Natural killer cell (primary cell): ENCODE results near the gene UBE3B. TPM values are rescaled to one million over a fixed set of nuclear protein-coding genes. Genes with fewer than 3 reads are reported as not detected.

ENCODE experiments used
- ATAC-seq, 3 donors: fragments of 150-1000 bp in 2 of 3; fragments of 200-7000 bp in 1 of 3; cut with Tn5 transposase; 1 replicate in 1 of 3; 2 replicates in 2 of 3; pipeline ENCODE4 v1.10.0; 2021; ENCODE audit warnings: mild to moderate bottlenecking in 2 of 3, moderate library complexity in 2 of 3
- DNase-seq, 2 donors: peaks; one replicate each; pipeline versions ENCODE4 v3.0.0 to v3.0.0-alpha.2; 2013 to 2021; ENCODE audit warnings: mixed read lengths in 1 of 2
- H3K27ac ChIP-seq: one replicate; pipeline ENCODE4 v1.5.1; 2013; ENCODE audit warnings: mild to moderate bottlenecking, low read length
- H3K27me3 ChIP-seq: one replicate; pipeline ENCODE4 v1.6.1; 2013; ENCODE audit warnings: low read length; ENCODE audit not compliant: control insufficient read depth, insufficient read depth
- H3K36me3 ChIP-seq: one replicate; pipeline ENCODE4 v1.6.1; 2013; ENCODE audit warnings: low read length; ENCODE audit not compliant: control insufficient read depth, insufficient read depth
- H3K4me1 ChIP-seq: one replicate; pipeline ENCODE4 v1.6.1; 2013; ENCODE audit warnings: low read length; ENCODE audit not compliant: control insufficient read depth, insufficient read depth
- H3K4me3 ChIP-seq: one replicate; pipeline ENCODE4 v1.5.1; 2013; ENCODE audit warnings: low read length
- H3K9me3 ChIP-seq: one replicate; pipeline ENCODE4 v1.6.1; 2013; ENCODE audit warnings: low read length; ENCODE audit not compliant: control insufficient read depth, insufficient read depth
- H3K27ac Mint-ChIP-seq, 2 donors: one replicate each; pipeline ENCODE4 v1.8.0; 2022; ENCODE audit warnings: mild to moderate bottlenecking in 2 of 2, mixed read lengths in 2 of 2, moderate library complexity in 1 of 2
- H3K27me3 Mint-ChIP-seq, 2 donors: one replicate each; pipeline ENCODE4 v1.8.0; 2022; ENCODE audit warnings: low read depth in 2 of 2, mixed read lengths in 2 of 2
- H3K36me3 Mint-ChIP-seq: one replicate; pipeline ENCODE4 v1.8.0; 2022; ENCODE audit warnings: mixed read lengths
- H3K4me1 Mint-ChIP-seq, 2 donors: one replicate each; pipeline ENCODE4 v1.8.0; 2022; ENCODE audit warnings: mixed read lengths in 2 of 2
- H3K4me3 Mint-ChIP-seq: one replicate; pipeline ENCODE4 v1.8.0; 2022; ENCODE audit warnings: mild to moderate bottlenecking, moderate library complexity, mixed read lengths
- H3K9me3 Mint-ChIP-seq, 2 donors: one replicate each; pipeline ENCODE4 v1.8.0; 2022; ENCODE audit warnings: mixed read lengths in 2 of 2
- WGBS: methylation state at CpG from one replicate; pipeline ENCODE4 v1.1.7; 2013; ENCODE audit warnings: missing lambda C conversion rate; ENCODE audit not compliant: insufficient coverage; 5-methylcytosine and 5-hydroxymethylcytosine counted together
- intact Hi-C: fragments of 100-400 bp; cut with micrococcal nuclease; formaldehyde crosslinking; loops from one replicate; pipeline ENCODE4 v1.14.2; 2022
- total RNA-seq, 4 donors: library from RNA; stranded (reverse); fragments of 120-200 nt in 1 of 4; gene quantifications; one replicate each; pipeline versions ENCODE4 v1.2.3 to v1.2.4, GENCODE V29; 2013 to 2022
- TF ChIP-seq, protein P1 (sequence below): fragments of 200-600 bp; IDR thresholded peaks from one replicate; pipeline ENCODE4 v1.8.0; 2022; ENCODE audit warnings: antibody characterized with exemption

UBE3B gene
- total RNA-seq, 3 donors from 2014 or later (not counting 1 experiment from before 2014, with no cell fraction given), result 32.2 to 46.7 (median 39.5) TPM

DNA sequence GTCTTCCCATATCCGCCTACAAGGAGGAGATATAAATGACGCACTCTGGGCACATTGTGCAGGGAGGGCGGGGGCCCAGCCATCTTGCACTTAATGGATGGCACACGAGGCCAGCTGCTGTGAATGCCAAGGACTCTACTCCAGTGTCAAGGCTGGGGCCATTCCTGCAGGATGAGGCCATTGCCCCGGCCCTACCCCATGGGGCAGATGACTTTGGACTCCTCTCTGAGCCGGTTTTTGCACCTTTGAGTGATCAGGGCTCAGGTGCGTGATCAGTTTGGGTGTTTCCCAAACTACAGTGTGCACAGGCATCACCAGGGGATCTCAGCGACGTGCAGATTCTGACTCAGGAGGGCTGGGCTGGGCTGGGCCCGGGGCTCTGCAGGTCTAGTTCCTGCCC is 79.8 kb downstream of the UBE3B start:
- H3K27ac ChIP-seq, result no peak overlapping the region
- ATAC-seq, result no peak
- DNase-seq, result no peak
- intact Hi-C loops, result no loop called here
- no peak overlapping the region for H3K4me3 ChIP-seq
- TF ChIP-seq, protein P1, sequence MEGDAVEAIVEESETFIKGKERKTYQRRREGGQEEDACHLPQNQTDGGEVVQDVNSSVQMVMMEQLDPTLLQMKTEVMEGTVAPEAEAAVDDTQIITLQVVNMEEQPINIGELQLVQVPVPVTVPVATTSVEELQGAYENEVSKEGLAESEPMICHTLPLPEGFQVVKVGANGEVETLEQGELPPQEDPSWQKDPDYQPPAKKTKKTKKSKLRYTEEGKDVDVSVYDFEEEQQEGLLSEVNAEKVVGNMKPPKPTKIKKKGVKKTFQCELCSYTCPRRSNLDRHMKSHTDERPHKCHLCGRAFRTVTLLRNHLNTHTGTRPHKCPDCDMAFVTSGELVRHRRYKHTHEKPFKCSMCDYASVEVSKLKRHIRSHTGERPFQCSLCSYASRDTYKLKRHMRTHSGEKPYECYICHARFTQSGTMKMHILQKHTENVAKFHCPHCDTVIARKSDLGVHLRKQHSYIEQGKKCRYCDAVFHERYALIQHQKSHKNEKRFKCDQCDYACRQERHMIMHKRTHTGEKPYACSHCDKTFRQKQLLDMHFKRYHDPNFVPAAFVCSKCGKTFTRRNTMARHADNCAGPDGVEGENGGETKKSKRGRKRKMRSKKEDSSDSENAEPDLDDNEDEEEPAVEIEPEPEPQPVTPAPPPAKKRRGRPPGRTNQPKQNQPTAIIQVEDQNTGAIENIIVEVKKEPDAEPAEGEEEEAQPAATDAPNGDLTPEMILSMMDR, result no peak
- no peaks in the 10 kb centered on the region for H3K9me3 ChIP-seq
- H3K27ac Mint-ChIP-seq, result no peak overlapping the region
- no peaks in the 10 kb centered on the region for H3K4me1 Mint-ChIP-seq
- H3K27me3 Mint-ChIP-seq, result no peaks in the 10 kb centered on the region
- H3K4me1 ChIP-seq, result no peaks in the 10 kb centered on the region
- no peaks in the 10 kb centered on the region for H3K36me3 ChIP-seq
- no peaks in the 10 kb centered on the region for H3K27me3 ChIP-seq
- H3K9me3 Mint-ChIP-seq, result no peaks in the 10 kb centered on the region
- 92% methylated on average over 10 of the region's 10 CpGs for WGBS
- H3K4me3 Mint-ChIP-seq, result no peak overlapping the region
- H3K36me3 Mint-ChIP-seq, result no peaks in the 10 kb centered on the region

DNA sequence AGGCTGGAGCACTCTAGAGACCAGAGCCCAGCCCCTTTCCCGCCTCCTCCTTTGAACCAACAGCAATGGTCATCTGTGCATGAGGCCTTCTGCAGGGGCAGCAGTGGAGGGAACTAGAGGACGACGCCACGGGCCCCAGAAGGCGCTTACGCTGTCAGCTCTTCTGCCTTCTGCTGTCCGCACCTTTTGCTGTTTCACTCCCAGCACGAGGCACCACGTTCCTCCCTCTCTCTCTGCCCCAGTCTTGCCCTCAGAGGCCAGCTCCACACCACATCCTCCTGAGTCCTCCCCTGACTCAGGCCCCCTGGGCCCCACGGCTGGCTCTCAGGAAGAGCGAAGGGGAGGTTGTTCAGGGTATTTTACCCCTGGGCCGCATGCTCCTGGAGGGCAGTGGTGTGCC is 80.4 kb downstream of the UBE3B start:
- no peak for ATAC-seq

DNA sequence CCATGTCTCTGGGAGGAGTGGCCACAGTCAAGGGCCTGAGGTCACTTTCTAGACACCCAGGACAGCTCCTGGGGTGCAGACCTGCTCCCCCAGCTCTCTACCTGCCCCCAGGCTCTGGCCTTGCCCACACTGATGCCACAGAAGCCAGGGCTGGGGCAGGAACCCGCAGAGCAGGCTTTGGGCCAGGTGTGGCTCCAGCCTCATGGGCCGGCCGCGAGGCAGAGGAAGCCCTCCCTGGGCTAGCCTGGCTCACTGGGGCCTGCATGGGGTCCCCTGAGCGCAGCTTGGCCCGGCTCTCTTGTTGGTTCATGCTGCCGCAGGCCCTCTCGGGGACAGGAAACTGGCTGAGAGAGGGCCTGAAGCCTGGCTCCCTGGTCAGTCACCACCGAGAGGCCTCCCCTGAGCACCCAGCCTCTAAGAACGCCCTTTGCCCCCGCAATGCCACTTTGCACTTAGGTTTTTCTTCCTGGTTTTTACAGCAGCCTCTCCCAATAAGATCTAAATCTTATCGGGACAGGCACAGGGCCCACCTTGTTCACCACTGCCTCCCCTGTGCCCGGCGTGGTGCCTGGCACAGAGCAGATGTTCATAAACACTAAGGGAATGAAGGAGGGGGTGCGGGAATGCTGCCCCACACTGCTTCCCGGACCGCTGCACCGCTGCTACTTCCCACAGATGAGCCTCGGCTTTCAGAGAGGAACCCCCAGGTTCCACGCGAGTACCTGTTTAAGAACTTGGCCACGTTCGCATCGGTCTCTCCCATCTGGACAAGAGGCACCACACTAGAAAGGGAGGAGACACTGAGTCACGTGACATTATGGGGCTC is 81.2 kb downstream of the UBE3B start:
- Histone ChIP-seq H3K9me3 (no peaks in the 10 kb centered on the region), H3K27ac (no peak overlapping the region), H3K36me3 (no peaks in the 10 kb centered on the region), H3K27me3 (no peaks in the 10 kb centered on the region), H3K4me1 (no peaks in the 10 kb centered on the region), H3K4me3 (no peak overlapping the region)
- Mint-ChIP-seq H3K27ac (no peak overlapping the region), H3K36me3 (no peaks in the 10 kb centered on the region), H3K9me3 (no peaks in the 10 kb centered on the region), H3K4me3 (no peak overlapping the region), H3K27me3 (no peaks in the 10 kb centered on the region), H3K4me1 (no peaks in the 10 kb centered on the region)
- 92% methylated on average over 25 of the region's 25 CpGs for WGBS
- intact Hi-C loops, result no loop called here
- TF ChIP-seq, protein P1, result no peak
- DNase-seq (no peak), ATAC-seq (no peak)

More for the DNA sequence above, 80.4 kb downstream of the UBE3B start:
- no peaks in the 10 kb centered on the region for H3K27me3 ChIP-seq
- no peaks in the 10 kb centered on the region for H3K36me3 Mint-ChIP-seq
- no peak overlapping the region for H3K4me3 Mint-ChIP-seq
- DNase-seq, result no peak
- no peaks in the 10 kb centered on the region for H3K4me1 Mint-ChIP-seq
- H3K9me3 Mint-ChIP-seq, result no peaks in the 10 kb centered on the region
- intact Hi-C loops, result no loop called here
- H3K4me1 ChIP-seq, result no peaks in the 10 kb centered on the region
- H3K9me3 ChIP-seq, result no peaks in the 10 kb centered on the region
- TF ChIP-seq, protein P1, result no peak
- no peak overlapping the region for H3K27ac ChIP-seq
- 84% methylated on average over 12 of the region's 12 CpGs for WGBS
- no peaks in the 10 kb centered on the region for H3K36me3 ChIP-seq
- H3K27ac Mint-ChIP-seq, result no peak overlapping the region
- no peaks in the 10 kb centered on the region for H3K27me3 Mint-ChIP-seq
- no peak overlapping the region for H3K4me3 ChIP-seq

DNA sequence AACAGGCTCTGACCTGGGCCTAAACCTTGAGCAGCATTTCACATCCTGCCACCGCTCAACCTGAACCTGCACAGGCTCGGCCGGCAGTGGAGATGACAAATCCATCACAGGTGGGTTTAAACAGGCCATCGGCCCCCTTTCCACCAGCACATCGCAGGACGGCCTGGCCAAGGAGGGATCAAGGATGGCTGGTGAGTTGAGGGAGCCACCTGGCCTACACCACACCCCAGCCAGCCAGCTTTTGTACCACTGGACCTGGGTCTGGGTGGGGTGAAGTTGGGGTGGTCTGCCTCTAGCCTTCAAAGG is 81.7 kb downstream of the UBE3B start:
- no peaks in the 10 kb centered on the region for H3K27me3 ChIP-seq
- Mint-ChIP-seq H3K4me3 (no peak overlapping the region), H3K9me3 (no peaks in the 10 kb centered on the region), H3K27me3 (no peaks in the 10 kb centered on the region), H3K4me1 (no peaks in the 10 kb centered on the region), H3K36me3 (no peaks in the 10 kb centered on the region), H3K27ac (no peak overlapping the region)
- ATAC-seq, result no peak
- intact Hi-C loops, result no loop called here
- H3K36me3 ChIP-seq, result no peaks in the 10 kb centered on the region
- H3K27ac ChIP-seq, result no peak overlapping the region
- WGBS, result 87% methylated on average over 6 of the region's 6 CpGs
- no peaks in the 10 kb centered on the region for H3K9me3 ChIP-seq
- H3K4me1 ChIP-seq, result no peaks in the 10 kb centered on the region
- H3K4me3 ChIP-seq, result no peak overlapping the region
- TF ChIP-seq, protein P1, result no peak
- DNase-seq, result no peak
